OCI-LY3 (cell line): ENCODE data around the gene MOSPD2.

ENCODE experiments used
- CTCF ChIP-seq: fragments of 200-600, 300-600 bp; sonication (generic); IDR thresholded peaks from 2 replicates; pipeline ENCODE4 v1.5.1; 2014; ENCODE audit warnings: antibody characterized with exemption, low read length, low read depth
- EZH2phosphoT487 ChIP-seq: fragments of 200-600 bp; shearing (Covaris generic); IDR thresholded peaks from 2 replicates; pipeline ENCODE4 v1.6.1; 2018; ENCODE audit warnings: antibody characterized with exemption, mixed run types, low read depth

GRCh38 chrX:14934423-14934822, 61.2 kb downstream of the MOSPD2 start:
- no peak for TF ChIP-seq CTCF
- TF ChIP-seq EZH2phosphoT487, result no peak
